NOMO-1 (cell line): Measurements from ENCODE around the gene NEK8.
A peak's percentile ranks its signal among the peaks of the same experiment; 100 is the strongest.

Source experiments
- DNase-seq, 2 experiments: peaks; one replicate each; lab custom pipeline; 2025; ENCODE audit not compliant: unreplicated experiment in 2 of 2; lab: John Stamatoyannopoulos, UW

NEK8 gene

GRCh38 chr17:28743243-28744103 is 14.9 kb downstream of the NEK8 start, which contains the start of gene TRAF4:
TRAF4 (plus strand) TSS chr17:28744011; CDS start chr17:28744113, 102 bp downstream.
- DNase-seq, result peak; percentile 65 to 76

- no peak for DNase-seq
Measured at GRCh38 chr17:28744104-28744971, 15.8 kb downstream of the NEK8 start.

- DNase-seq, result no peak
Measured at GRCh38 chr17:28744972-28745785, 16.6 kb downstream of the NEK8 start.

GRCh38 chr17:28745786-28746411 is 17.3 kb downstream of the NEK8 start:
- no peak for DNase-seq

GRCh38 chr17:28746611-28747050 is 18.0 kb downstream of the NEK8 start:
- no peak for DNase-seq

- DNase-seq, result no peak
Measured at GRCh38 chr17:28747051-28747691, 18.6 kb downstream of the NEK8 start.

- no peak for DNase-seq
Measured at GRCh38 chr17:28747801-28748750, 19.5 kb downstream of the NEK8 start.

GRCh38 chr17:28748852-28749515 is 20.4 kb downstream of the NEK8 start:
- DNase-seq, result no peak

- no peak for DNase-seq
Measured at GRCh38 chr17:28749516-28750177, 21.1 kb downstream of the NEK8 start.

- peak; percentile 81 to 88 for DNase-seq
Measured at GRCh38 chr17:28750178-28751047, 21.8 kb downstream of the NEK8 start.

GRCh38 chr17:28751600-28752366 is 23.2 kb downstream of the NEK8 start:
- no peak for DNase-seq

- no peak for DNase-seq
Measured at GRCh38 chr17:28755486-28755885, 26.9 kb downstream of the NEK8 start.

GRCh38 chr17:28756049-28756804 is 27.6 kb downstream of the NEK8 start:
- no peak for DNase-seq

- DNase-seq, result no peak
Measured at GRCh38 chr17:28758411-28759121, 30.0 kb downstream of the NEK8 start.
